Fibroblast of mammary gland (primary cell): ENCODE data around the gene CMKLR1.

Source experiments
- DNase-seq: peaks from one replicate; pipeline ENCODE4 v3.0.0-alpha.2; 2010; ENCODE audit warnings: low read depth
- H3K4me3 ChIP-seq: 2 replicates; pipeline ENCODE4 v1.5.1; 2011; ENCODE audit warnings: low read depth, mild to moderate bottlenecking, low read length, moderate library complexity; ENCODE audit not compliant: control insufficient read depth
- CTCF ChIP-seq: conservative IDR thresholded peaks from 2 replicates; pipeline ENCODE4 v1.5.1; 2011; ENCODE audit warnings: low read depth, low read length, inconsistent platforms; ENCODE audit not compliant: control insufficient read depth, insufficient read depth

Gene CMKLR1

GRCh38 chr12:108357834-108358579 lies 18.9 kb upstream of the CMKLR1 start:
- no peak overlapping the region for H3K4me3 ChIP-seq
- DNase-seq: no peak
- no peak for TF ChIP-seq CTCF

GRCh38 chr12:108356835-108357806 lies 18.0 kb upstream of the CMKLR1 start:
- no peak for TF ChIP-seq CTCF
- no peak overlapping the region for H3K4me3 ChIP-seq
- DNase-seq: no peak

GRCh38 chr12:108355069-108355468 lies 16.0 kb upstream of the CMKLR1 start:
- no peak for TF ChIP-seq CTCF
- H3K4me3 ChIP-seq: no peak overlapping the region
- DNase-seq: no peak

GRCh38 chr12:108352591-108352990 lies 13.5 kb upstream of the CMKLR1 start:
- no peak for DNase-seq
- TF ChIP-seq CTCF: no peak
- no peak overlapping the region for H3K4me3 ChIP-seq

GRCh38 chr12:108350511-108350910 lies 11.4 kb upstream of the CMKLR1 start:
- no peak for DNase-seq
- no peak overlapping the region for H3K4me3 ChIP-seq
- no peak for TF ChIP-seq CTCF

- no peak for TF ChIP-seq CTCF
- DNase-seq: peak; percentile 16
- no peak overlapping the region for H3K4me3 ChIP-seq
Measured at GRCh38 chr12:108349278-108349688, 10.2 kb upstream of the CMKLR1 start.
